OCI-LY1 (cell line): ENCODE measurements around the gene USP44.

ENCODE experiments used
- EZH2 ChIP-seq: fragments of 200-600 bp; sonication (generic), shearing (Covaris generic); IDR thresholded peaks from 2 replicates; pipeline ENCODE4 v1.8.0; 2017; ENCODE audit warnings: borderline replicate concordance, mixed run types, mild to moderate bottlenecking, antibody characterized with exemption, low read length, moderate library complexity, mixed read lengths
- TF ChIP-seq, protein P1 (sequence below): fragments of 200-600 bp; sonication (generic), shearing (Covaris generic); IDR thresholded peaks from 2 replicates; pipeline ENCODE4 v1.5.1; 2017; ENCODE audit warnings: mild to moderate bottlenecking, antibody characterized with exemption, low read length, moderate library complexity, mixed read lengths

DNA sequence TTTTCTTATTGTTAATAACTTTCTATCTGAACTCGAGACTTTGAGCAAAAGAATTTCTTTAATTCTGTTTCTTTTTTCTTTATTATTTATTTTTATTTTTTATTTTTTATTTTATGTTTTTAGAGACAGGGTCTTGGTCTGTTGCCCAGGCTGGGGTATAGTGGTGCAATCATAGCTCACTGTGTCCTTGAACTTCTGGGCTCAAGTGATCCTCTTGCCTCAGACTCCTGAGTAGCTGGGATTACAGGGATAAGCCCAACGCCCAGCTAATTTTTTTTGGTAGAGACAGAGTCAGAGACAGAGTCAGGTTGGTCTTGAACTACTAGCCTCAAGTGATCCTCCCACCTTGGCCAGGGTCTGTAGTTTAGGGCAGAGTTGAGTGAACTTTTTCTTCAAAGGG is 58.8 kb downstream of the USP44 start:
- TF ChIP-seq, protein P1, sequence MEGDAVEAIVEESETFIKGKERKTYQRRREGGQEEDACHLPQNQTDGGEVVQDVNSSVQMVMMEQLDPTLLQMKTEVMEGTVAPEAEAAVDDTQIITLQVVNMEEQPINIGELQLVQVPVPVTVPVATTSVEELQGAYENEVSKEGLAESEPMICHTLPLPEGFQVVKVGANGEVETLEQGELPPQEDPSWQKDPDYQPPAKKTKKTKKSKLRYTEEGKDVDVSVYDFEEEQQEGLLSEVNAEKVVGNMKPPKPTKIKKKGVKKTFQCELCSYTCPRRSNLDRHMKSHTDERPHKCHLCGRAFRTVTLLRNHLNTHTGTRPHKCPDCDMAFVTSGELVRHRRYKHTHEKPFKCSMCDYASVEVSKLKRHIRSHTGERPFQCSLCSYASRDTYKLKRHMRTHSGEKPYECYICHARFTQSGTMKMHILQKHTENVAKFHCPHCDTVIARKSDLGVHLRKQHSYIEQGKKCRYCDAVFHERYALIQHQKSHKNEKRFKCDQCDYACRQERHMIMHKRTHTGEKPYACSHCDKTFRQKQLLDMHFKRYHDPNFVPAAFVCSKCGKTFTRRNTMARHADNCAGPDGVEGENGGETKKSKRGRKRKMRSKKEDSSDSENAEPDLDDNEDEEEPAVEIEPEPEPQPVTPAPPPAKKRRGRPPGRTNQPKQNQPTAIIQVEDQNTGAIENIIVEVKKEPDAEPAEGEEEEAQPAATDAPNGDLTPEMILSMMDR, result no peak
- TF ChIP-seq EZH2, result no peak
